Suprapubic skin (tissue), 4 donors: ENCODE data around the gene ADCY5.

Experiments
- CTCF ChIP-seq, 2 donors: fragments of 200-600 bp in 1 of 2; fragments of 450-650 bp in 1 of 2; sonication (generic) in 1 of 2; IDR thresholded peaks; one replicate each; pipeline ENCODE4 v1.5.1; 2016 to 2019; ENCODE audit warnings: antibody characterized with exemption in 2 of 2, mild to moderate bottlenecking in 1 of 2, moderate library complexity in 1 of 2
- EP300 ChIP-seq: sonication (generic); formaldehyde crosslinking; IDR thresholded peaks from one replicate; pipeline ENCODE4 v1.6.1; 2017; ENCODE audit warnings: antibody characterized with exemption
- POLR2AphosphoS5 ChIP-seq, 3 donors: sonication (generic); formaldehyde crosslinking; IDR thresholded peaks; one replicate each; pipeline ENCODE4 v1.6.1; 2017; ENCODE audit warnings: antibody characterized with exemption in 3 of 3

DNA sequence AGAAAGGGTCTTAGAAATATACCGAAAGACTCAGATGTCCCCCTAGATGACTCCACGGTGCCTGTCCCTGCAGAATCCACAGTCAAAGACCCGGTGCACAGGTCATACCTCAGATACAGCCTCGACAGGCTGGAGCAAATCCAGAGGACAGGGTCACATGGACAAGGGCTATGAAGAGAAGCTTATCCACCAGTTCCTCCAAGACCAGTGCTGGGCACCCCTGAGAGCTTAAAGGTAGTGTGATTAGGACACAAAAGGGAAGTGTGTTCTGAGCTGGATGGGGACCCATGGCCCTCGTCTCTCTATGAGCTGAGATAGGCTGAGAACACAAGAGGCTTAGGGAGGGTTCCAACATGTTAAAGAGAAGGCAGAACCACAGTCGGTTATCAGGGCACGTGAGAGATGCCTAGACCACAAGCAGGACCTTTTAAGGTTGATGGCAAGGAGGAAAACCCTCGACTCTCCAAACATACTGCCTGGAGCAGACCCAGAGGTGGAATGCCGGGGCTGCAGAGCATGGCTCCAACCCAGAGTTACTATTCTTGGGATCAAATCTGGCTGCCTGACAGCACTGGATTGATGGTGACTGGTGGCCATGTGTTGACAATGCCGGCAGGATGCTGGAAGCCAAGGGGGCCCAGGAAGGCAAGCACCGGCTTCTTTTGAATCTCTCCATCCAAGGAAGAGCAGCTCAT, 46.9 kb downstream of the ADCY5 start:
- no peak for TF ChIP-seq POLR2AphosphoS5 (IDR thresholded peaks at IDR 0.05)
- TF ChIP-seq CTCF (IDR thresholded peaks at IDR 0.05): no peak
- no peak for TF ChIP-seq EP300
